Mesenteric fat pad (tissue), 1 donor: Measurements from ENCODE around the gene RHEX. TPM values are rescaled to one million over a fixed set of nuclear protein-coding genes. Genes with fewer than 3 reads are reported as not detected.
"Not testable (repeated sequence)": the region's sequence is repeated elsewhere in the genome, so short reads cannot be mapped to it uniquely, and the experiment has no call there.

ENCODE experiments used
- DNase-seq: peaks from one replicate; pipeline ENCODE4 v3.0.0-alpha.2; 2020; ENCODE audit warnings: low spot score
- total RNA-seq: library from RNA; stranded (reverse); fragmentation: NEBNext Ultra II Directional; extraction: Animal tissue kit (Norgen Biotek cat#: 25700); gene quantifications from one replicate; pipeline ENCODE4 v1.2.1, GENCODE V29; 2021
- donor health status: DM: yes; HTN: yes; CAD: no.

Gene RHEX
- total RNA-seq, 1 donor from 2014 or later, result 2.2 TPM

DNA sequence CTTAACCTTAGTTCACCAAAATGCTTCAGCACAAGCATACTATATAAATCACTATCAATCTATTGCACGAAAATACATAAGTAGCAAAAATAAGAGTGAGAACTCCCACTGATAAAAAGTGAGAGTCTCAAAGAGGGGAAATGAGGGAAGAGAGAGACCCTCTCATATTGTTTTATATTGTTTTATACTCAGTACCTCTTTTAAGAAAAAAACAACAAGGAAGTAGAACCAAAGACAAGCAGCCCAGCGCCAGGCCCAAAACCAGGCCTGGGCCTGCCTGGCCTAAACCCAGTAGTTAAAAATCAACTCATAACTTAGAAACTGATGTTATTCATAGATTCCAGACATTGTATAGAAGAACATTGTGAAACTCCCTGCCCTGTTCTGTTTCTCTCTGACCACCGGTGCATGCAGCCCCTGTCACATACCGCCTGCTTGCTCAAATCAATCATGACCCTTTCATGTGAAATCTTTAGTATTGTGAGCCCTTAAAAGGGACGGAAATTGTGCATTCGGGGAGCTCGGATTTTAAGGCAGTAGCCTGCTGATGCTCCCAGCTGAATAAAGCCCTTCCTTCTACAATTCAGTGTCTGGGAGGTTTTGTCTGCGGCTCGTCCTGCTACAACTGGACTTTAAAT is 5.4 kb downstream of the RHEX start:
- not testable (repeated sequence) for DNase-seq

DNA sequence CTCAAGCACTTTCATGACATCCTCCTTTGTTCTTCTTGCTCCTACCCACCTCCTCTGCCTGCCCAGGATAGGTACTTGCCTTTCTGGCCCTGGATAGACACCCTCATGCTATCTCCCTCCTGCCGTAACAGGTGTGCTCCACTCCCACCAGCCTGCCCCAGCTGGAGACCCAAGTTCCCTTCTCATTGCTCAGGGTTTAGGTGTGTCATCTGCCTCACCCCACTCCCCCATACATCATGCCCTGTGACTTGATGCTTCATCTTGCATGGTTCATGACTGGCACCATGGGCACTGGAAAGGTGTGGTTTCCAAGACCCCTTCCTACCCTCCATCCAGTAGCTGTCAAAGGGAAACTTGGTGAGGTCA is 5.9 kb downstream of the RHEX start:
- DNase-seq, result no peak

DNA sequence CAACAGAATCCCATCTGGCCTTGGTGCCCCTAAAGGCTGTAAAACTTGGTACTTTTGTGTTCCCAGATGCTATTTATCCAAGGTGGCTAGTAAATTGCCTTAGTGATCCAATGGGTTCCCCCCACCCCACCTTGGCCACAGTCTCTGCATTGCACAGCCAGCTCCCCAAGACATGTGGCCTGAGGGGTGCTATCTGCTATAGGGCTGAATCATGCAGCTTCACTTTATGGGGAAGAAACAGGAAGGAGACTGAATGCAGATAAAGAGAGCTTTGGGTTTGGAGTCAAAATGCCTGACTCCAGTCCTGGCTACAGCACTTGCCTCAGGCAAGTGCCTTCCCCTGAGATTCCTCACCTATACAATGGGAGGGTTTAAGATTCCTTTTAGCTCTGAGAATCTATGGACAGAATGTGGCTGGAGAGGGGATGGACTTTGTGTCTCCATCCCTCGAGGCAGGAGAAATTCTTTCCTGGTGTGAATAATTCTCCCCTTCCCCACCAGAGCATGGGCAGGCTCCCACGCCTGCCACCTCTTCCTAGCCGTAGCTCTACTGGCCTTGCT is 6.5 kb downstream of the RHEX start:
- DNase-seq, result no peak

DNA sequence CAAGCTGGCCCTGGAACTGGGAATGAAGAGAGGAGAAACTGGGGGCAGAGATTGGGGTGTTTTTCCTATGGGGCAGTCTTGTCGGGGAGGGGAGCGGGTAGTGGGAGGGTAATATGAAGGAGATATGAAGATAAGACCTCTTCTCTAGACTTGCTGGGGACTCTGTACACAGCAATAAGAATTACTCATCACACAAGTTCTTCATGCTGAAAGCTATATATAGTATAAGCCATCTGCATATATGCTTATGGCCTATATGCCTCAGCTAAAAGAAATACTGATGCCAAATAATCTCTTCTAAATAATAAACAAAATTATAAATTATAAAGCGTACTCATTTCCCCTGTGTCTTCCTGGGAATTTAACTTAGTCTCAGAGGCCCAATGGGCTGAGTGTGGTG is 7.9 kb downstream of the RHEX start:
- no peak for DNase-seq

DNA sequence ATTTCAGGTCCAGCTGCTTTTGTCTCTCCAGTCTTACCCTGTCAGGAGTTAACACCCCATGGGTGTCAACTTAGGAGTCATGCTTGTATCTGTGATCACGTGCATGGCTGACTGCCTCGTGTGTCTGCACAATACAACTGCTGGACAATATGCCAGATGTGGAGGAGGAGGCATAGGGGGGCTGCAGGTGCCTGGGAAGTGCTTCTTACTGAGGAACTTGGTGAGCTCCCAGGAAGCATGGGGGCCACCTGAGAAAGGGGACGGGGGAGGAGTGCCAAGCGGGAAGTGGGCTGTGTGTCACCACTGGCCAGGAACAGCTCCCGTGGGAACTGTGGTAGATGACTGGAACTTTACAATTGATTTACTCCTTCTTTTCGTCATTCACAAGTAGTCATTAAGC is 9.5 kb downstream of the RHEX start:
- DNase-seq, result no peak

DNA sequence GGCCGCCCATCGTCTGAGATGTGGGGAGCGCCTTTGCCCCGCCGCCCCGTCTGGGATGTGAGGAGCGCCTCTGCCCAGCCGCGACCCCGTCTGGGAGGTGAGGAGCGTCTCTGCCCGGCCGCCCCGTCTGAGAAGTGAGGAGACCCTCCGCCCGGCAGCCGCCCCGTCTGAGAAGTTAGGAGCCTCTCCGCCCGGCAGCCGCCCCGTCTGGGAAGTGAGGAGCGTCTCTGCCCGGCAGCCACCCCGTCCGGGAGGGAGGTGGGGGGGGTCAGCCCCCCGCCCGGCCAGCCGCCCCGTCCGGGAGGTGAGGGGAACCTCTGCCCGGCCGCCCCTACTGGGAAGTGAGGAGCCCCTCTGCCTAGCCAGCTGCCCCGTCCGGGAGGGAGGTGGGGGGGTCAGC is 11.0 kb downstream of the RHEX start:
- not testable (repeated sequence) for DNase-seq

DNA sequence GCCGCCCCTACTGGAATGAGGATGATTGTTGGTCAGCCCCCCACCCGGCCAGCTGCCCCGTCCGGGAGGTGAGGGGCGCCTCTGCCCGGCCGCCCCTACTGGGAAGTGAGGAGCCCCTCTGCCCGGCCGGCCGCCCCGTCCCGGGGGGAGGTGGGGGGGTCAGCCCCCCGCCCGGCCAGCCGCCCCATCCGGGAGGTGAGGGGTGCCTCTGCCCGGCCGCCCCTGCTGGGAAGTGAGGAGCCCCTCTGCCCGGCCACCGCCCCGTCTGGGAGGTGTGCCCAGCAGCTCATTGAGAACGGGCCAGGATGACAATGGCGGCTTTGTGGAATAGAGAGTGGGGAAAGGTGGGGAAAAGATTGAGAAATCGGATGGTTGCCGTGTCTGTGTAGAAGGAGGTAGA is 11.5 kb downstream of the RHEX start:
- DNase-seq, result not testable (repeated sequence)

DNA sequence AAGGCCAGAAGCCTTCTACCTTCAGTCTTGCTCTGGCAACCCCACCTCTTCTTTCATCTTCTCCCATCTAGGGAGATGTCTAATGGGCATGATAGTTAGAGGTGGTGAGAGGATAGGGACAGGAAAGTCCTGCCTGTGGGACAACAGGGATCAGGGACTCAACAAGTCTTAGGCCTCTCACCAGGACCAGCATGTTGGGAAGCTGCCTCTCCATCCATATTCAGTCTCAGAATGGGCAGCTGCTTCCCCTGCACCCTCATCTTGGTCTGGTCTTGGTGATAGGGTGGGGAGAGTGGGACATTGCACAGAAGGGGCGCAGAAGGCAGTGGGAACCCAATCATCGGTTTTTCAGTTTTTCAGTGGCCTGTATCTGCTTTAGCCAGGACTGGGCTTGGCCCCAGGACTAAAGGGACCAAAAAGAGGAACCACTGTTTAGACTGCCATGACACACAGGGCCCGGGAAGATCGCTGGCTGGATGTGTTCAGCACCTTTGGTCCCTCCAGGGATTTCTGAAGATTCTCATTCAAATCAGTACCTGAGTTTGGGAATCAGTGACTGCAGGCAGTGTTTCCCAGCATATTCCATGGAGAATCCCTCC is 12.7 kb downstream of the RHEX start:
- DNase-seq, result no peak

DNA sequence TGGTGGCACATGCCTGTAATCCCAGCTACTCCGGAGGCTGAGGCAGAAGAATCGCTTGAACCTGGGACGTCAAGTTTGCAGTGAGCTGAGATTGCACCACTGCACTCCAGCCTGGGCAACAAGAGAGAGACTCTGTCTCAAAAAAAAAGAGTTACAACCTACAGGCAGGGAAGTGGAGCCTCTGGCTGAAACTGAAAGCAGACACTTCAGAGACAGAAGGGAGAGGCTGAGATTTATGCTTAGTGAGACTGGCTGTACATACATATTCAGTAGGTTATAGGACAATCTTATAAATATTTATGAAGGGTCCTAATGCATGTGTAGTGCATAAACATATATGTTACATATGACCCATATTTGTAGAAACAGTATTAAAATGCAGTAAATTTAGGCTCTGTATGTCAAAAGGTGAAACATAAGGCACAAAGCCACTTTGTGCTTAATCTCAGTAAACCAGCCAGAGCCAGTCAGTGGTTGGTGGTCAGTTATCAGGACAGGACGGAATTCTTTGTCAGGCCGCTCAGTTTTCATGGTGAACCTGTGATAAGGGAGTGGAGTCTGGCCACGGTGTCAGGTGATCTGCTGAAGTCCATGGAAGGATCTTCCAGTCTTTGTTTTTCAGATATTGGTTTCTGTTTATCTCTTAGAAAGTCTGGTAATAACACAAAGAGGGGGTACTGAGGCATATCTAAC is 13.7 kb downstream of the RHEX start:
- no peak for DNase-seq

DNA sequence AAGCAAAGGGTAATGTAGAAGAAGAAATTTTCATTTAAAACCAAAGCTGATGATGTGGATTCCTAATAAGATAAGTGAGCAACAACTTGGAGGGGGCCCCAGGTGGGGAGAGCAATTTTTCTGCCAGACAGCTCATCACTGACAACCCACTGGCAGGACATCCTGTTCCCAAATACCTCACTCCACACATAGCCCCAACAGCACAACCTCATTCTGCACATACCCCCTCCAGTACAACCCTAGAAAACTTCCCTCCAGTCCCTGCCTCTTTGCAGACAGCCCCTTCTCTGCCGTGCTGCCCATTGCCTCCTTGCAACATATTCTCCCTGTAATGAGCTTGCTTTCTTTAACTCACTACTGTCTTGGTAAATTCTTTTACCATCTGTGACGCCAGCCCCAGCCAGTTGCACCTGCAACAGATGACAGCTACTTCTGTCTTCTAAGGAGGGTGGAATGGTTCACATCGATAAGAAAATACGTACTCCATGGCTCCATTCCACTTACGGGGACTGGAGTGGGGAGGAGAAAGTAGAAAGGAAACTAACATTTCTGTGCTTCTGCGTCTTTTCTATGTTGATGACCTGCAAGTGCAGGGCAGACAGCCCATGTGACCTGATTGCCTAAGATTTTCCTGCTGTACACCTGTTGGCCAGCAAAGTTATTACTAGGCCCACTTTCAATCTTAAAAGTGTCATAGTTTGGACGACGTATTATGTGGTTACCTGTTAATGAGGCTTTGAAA is 14.7 kb downstream of the RHEX start:
- DNase-seq, result no peak

DNA sequence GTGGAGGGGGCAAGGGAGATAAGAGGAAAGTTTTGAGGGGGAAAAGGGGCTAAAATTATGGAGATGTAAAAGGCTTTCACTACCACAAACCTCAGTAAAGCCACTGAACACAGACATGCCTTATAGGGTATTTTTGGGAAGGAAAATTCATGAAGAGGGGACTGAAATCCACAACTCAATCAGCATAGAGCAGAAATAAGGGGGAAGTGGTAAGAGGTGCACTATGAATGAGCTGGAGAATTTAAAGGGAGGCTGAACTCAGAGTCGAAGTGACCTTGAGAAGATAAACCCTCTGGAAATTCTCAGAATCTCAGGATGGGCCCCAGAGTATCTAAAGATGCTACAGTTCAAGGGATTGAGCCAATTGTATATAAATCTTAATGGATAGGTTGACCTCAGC is 15.3 kb downstream of the RHEX start:
- DNase-seq, result no peak

DNA sequence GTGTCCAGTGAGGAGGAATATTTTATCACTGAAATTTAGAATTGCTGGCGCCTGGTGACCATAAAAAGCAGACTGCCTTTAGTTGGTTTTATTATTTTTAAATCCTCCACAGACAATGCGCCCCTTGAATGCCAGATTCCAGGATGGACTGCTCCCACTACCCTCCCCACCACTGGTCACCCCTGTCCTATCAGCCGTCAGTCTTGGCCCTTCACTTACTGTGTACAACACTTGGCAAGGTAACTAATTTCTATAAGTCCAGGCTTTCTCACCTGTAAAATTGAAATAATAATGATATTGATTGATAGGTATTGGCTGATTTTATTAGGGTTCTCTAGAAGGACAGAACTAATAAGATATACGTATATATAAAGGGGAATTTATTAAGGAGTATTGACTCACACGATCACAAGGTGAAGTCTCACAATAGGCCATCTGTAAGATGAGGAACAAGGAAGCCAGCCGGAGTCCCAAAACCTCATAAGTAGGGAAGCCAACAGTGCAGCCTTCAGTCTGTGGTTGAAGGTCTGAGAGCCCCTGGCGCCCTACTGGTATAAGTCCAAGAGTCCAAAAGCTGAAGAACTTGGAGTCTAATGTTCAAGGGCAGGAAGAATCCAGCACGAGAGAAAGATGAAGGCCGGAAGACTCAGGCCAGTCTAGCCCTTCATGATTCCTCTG is 17.8 kb downstream of the RHEX start:
- no peak for DNase-seq

DNA sequence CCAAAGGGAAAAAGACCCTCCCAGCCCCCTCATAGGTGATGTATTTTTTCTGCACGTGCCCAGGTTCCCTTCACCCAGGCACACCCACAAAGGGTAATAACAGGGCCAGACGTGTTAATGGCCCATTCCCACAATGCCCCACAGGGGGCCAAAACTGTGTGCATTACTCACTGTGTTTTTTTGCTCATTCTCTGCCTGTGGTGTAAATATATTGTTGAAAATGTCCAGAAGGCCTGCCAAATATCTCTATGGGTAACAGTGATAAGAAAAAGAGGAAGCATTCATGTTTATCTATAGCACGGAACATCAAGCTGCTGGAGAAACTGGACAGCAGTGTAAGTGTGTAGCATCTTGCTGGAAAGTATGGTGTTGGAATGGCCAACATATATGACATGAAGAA is 21.9 kb downstream of the RHEX start:
- DNase-seq, result no peak

DNA sequence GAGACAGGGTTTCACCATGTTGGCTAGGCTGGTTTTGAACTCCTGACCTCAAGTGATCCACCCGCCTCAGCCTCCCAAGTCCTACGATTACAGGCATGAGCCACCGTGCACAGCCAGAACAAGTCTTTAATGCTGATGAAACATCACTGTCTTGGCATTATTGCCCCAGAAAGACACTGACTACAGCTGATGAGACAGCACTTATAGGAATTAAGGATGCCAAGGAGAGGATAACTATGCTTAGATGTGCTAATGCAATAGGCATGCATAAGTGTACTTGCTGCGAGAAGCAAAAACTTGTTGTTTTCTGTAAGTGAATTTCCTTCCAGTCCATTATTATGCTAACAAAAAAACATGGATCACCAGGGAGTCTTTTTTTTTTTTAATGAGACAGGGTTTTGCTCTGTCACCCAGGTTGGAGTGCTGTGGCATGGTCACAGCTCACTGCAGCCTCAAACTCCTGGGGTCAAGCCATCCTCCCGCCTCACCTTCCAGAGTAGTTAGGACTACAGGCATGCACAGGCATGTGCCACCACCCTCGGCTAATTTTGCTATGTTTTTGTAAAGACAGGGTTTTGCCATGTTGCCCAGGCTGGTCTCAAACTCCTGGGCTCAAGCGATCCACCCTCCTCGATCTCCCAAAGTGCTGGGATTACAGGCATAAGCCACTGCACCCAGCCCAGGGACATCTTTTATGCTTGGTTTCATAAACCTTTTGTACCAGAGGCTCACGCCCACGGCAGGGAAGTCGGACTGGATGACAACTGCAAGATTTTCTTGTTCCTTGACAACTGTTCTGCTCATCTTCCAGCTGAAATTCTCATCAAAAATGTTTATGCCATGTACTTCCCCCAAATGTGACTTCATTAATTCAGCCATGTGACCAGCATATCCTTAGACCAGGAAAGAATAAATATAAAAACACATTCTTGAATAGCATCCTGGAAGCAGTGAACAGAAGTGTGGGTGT is 23.1 kb downstream of the RHEX start:
- DNase-seq, result no peak

DNA sequence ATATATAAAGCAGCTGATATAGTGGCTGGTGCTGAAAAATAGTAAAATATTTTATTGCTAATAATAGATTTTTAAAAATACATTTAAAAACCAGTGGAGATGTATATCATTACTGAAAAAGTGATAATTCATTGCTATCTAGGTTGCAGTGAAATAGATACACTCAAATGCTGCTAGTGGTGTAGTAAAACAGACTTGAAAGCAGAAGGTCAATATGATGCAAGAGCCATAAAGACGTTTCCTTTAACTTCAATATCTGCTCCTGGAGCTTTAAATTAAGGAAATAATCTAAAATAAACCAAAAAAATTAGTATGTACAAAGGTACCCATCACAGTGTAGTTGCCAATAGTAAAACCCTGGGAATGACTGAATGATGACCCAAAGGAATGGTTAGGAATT is 26.2 kb downstream of the RHEX start:
- no peak for DNase-seq

DNA sequence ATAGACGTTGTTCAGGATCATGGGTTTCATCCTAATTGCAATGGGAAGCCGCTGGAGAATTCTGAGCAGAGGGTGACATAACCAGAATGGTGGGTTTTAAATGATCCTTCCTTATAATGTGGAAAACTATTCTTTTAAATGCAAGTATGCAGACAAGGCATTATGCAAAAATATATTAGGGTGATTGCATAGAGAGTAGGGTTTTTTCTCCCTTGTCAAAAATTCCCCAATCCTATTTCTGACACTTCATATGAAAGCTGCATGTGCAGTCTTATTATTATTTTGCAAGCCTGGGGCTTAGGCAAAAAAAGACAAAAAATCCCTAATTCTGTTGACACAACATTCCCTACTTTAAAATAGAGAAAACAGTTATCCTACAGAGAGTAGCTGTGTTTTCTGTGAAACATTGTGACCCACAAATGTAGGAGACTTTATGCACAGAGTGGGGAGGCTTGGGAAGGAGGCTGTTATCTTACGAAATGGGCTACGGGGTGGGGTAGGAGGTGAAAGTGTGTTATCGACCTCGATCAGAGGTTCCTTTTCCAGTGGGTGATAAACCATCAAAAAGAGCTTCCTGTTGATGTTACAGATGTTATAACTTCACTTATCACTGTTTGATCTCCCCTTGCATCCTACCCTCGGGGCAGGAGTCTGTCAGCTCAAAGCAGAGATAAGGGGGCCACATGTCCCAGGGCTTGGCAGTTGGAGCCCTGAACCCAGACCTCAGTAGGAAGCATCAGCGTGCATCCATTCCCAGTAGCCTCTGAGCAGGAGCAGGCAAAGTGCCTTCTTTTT is 27.2 kb downstream of the RHEX start:
- DNase-seq, result no peak

DNA sequence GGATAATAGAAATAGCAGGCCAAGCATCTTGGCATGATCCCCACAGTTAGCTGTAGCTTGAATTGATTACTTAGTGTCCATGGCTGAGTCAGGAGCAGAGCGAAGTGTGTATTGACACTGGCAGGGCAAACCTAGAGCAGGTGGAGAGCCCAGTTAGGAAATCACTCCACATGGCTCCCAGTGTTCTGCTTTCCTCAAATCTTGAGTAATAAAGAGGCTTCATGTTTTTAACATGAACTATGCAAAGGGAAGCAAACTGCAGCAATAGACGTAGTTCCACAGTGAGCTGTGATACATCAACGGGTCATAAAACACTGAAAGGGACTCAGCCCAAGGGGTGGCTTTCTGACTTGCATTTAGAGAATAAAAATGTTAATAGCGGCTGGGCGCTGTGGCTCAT is 28.9 kb downstream of the RHEX start:
- no peak for DNase-seq

DNA sequence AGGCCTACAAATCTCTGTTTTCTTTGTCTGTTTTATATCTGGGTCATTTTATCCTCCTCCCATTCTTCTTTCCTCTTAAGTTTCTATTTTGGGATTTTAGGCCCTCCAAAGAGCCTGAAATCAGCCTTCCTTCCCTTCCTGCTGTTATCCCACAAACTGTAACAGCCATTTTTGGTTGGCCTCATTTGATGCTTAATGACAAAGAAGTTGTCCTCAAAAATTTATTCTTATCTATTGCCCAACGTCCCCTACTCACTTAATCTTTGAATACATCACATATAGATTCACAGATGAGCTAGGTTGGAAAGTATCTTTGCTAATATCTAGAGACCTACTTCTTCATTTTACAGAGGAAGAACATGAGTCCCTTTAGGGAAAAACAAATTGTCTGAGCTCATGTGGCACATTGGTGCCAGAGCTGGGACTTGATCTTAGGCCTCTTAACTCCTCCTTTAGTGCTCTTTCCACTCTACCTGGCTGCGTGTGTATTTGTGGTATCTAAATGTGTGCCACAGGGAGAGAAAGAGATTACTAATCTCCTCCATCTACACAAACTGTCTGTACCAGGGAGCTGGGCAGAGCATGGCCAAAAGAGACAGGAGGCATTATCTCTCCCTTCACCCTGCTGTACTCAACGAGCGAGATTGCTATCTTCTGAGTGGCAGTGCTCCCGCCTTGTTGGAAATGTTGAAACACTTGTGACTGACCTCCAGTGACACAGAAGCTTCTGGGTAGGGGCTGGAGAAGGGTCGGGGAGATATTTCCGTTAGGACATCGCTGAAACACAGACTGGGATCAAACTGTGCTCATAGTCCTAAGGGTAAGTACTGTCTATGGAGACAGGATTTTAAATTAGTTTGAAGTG is 30.1 kb downstream of the RHEX start:
- DNase-seq, result no peak
